Measurements from ENCODE around the gene IL11.
"Not testable (repeated sequence)": the region's sequence is repeated elsewhere in the genome, so short reads cannot be mapped to it uniquely, and the experiment has no call there.

The IL11 gene

GRCh38 chr19:55408533-55408872, 38.2 kb upstream of the IL11 start:
- POLR2A ChIA-PET = no interaction called here
- no peak for TF ChIP-seq CTCF (IDR thresholded peaks at IDR 0.05; ENCODE audit: control extremely low read depth, extremely low read depth, low read depth, missing control alignments)
- CTCF ChIA-PET = interaction anchor here (0.7 to 2.1 kb wide), 5 partner anchors 9 to 269 kb away, joined by 3 to 7 read pairs (median 3); no protein-coding TSS in a partner anchor
- DNase-seq (ENCODE audit: extremely low spot score) = no peak

- ChIA-PET POLR2A (interaction anchor here (0.5 to 1.8 kb wide), 22 partner anchors 9 to 945 kb away, joined by 3 to 29 read pairs (median 5); partner anchors contain the start of genes CCDC106, CDC42EP5, ISOC2 and KMT5C), CTCF (interaction anchor here (0.7 to 2.1 kb wide), 6 partner anchors 10 to 269 kb away, joined by 3 to 7 read pairs (median 3); partner anchors contain the start of gene TMEM238)
- TF ChIP-seq CTCF (IDR thresholded peaks at IDR 0.05; ENCODE audit: control extremely low read depth, extremely low read depth, low read depth, missing control alignments) = no peak
- peak; percentile 98 for DNase-seq (ENCODE audit: extremely low spot score)
These were observed 37.7 kb upstream of the IL11 start for GRCh38 chr19:55407800-55408532.

GRCh38 chr19:55407550-55407799, 37.2 kb upstream of the IL11 start, which contains the start of gene UBE2S:
TSS of gene UBE2S (minus strand) at chr19:55407788. CDS start at chr19:55407589, 199 bp downstream.
- ChIA-PET CTCF (interaction anchor here (1.0 to 1.6 kb wide), 2 partner anchors 24 to 60 kb away, joined by 3 read pairs; partner anchors contain the start of gene TMEM238), POLR2A (interaction anchor here (0.6 to 1.8 kb wide), 23 partner anchors 9 to 944 kb away, joined by 3 to 29 read pairs (median 5); partner anchors contain the start of genes CCDC106, CDC42EP5, ISOC2 and KMT5C)
- DNase-seq (ENCODE audit: extremely low spot score) = not testable (repeated sequence)

- no peak for TF ChIP-seq CTCF (IDR thresholded peaks at IDR 0.05; ENCODE audit: control extremely low read depth, extremely low read depth, low read depth, missing control alignments)
- ChIA-PET POLR2A (interaction anchor here (0.6 to 2.2 kb wide), 21 partner anchors 8 to 938 kb away, joined by 3 to 29 read pairs (median 5); partner anchors contain the start of genes CCDC106, CDC42EP5, ISOC2 and KMT5C), CTCF (interaction anchor here (1.0 to 1.6 kb wide), 2 partner anchors 24 to 61 kb away, joined by 3 read pairs; partner anchors contain the start of gene TMEM238)
- peak; percentile 47 for DNase-seq (ENCODE audit: extremely low spot score)
These were observed 36.7 kb upstream of the IL11 start for GRCh38 chr19:55406826-55407549.

- ChIA-PET CTCF (interaction anchor here (1.1 to 2.2 kb wide), 4 partner anchors 23 to 246 kb away, joined by 3 to 8 read pairs (median 3); partner anchors contain the start of gene TMEM238), POLR2A (interaction anchor here (0.6 to 2.4 kb wide), 14 partner anchors 12 to 286 kb away, joined by 3 to 29 read pairs (median 5); partner anchors contain the start of genes ISOC2, KMT5C, RPL28 and TMEM238)
- DNase-seq (ENCODE audit: extremely low spot score) = no peak
- TF ChIP-seq CTCF (IDR thresholded peaks at IDR 0.05; ENCODE audit: control extremely low read depth, extremely low read depth, low read depth, missing control alignments) = no peak
These were observed 36.0 kb upstream of the IL11 start for GRCh38 chr19:55406091-55406825.

- DNase-seq (ENCODE audit: extremely low spot score) = no peak
- TF ChIP-seq CTCF (IDR thresholded peaks at IDR 0.05; ENCODE audit: control extremely low read depth, extremely low read depth, low read depth, missing control alignments) = no peak
- ChIA-PET CTCF (interaction anchor here (1.1 to 2.2 kb wide), 3 partner anchors 22 to 245 kb away, joined by 3 to 8 read pairs (median 3); partner anchors contain the start of gene TMEM238), POLR2A (interaction anchor here (0.6 to 2.4 kb wide), 8 partner anchors 17 to 249 kb away, joined by 3 to 7 read pairs (median 5); partner anchors contain the start of genes ISOC2, KMT5C and TMEM238)
These were observed 35.4 kb upstream of the IL11 start for GRCh38 chr19:55405638-55406037.
